ENCODE measurements around the gene HIBCH.
"Not testable (repeated sequence)": the region's sequence is repeated elsewhere in the genome, so short reads cannot be mapped to it uniquely, and the experiment has no call there.

HIBCH gene

GRCh38 chr2:190334479-190335224, 15.0 kb upstream of the HIBCH start:
- no peaks in the 10 kb centered on the region for H3K4me1 Mint-ChIP-seq
- peaks cover 7 to 10% of the 10 kb centered on the region in 2 donors for H3K27me3 Mint-ChIP-seq
- H3K27ac Mint-ChIP-seq, result no peak overlapping the region
- ATAC-seq (replicated peaks) (no peak), DNase-seq (no peak)
- no peaks in the 10 kb centered on the region for H3K36me3 Mint-ChIP-seq
- H3K4me3 Mint-ChIP-seq, result no peak overlapping the region
- peaks cover 0 to 2% of the 10 kb centered on the region in 2 donors for H3K9me3 Mint-ChIP-seq

- no peak for DNase-seq
- Mint-ChIP-seq H3K27ac (no peak overlapping the region), H3K4me1 (no peaks in the 10 kb centered on the region), H3K36me3 (no peaks in the 10 kb centered on the region), H3K9me3 (peaks cover 0 to 2% of the 10 kb centered on the region in 2 donors), H3K27me3 (peaks cover 12 to 16% of the 10 kb centered on the region in 2 donors), H3K4me3 (no peak overlapping the region)
- ATAC-seq (replicated peaks), result no peak
Observed at GRCh38 chr2:190333928-190334327, 14.3 kb upstream of the HIBCH start.

GRCh38 chr2:190333395-190333794, 13.8 kb upstream of the HIBCH start:
- DNase-seq (no peak), ATAC-seq (replicated peaks) (no peak)
- Mint-ChIP-seq H3K27ac (no peak overlapping the region), H3K36me3 (no peaks in the 10 kb centered on the region), H3K9me3 (peaks cover 0 to 2% of the 10 kb centered on the region in 2 donors), H3K4me3 (no peak overlapping the region), H3K4me1 (no peaks in the 10 kb centered on the region), H3K27me3 (peaks cover 12 to 16% of the 10 kb centered on the region in 2 donors)

GRCh38 chr2:190328573-190329147, 9.0 kb upstream of the HIBCH start:
- H3K27ac Mint-ChIP-seq, result no peak overlapping the region
- DNase-seq (no peak), ATAC-seq (replicated peaks) (no peak)
- H3K4me1 Mint-ChIP-seq, result peaks cover 0 to 4% of the 10 kb centered on the region in 2 donors
- no peaks in the 10 kb centered on the region for H3K36me3 Mint-ChIP-seq
- no peak overlapping the region for H3K4me3 Mint-ChIP-seq
- no peaks in the 10 kb centered on the region for H3K9me3 Mint-ChIP-seq
- H3K27me3 Mint-ChIP-seq, result peaks cover 25 to 40% of the 10 kb centered on the region in 2 donors

GRCh38 chr2:190327867-190328572, 8.4 kb upstream of the HIBCH start:
- H3K36me3 Mint-ChIP-seq, result no peaks in the 10 kb centered on the region
- peaks cover 25 to 40% of the 10 kb centered on the region in 2 donors for H3K27me3 Mint-ChIP-seq
- H3K9me3 Mint-ChIP-seq, result no peaks in the 10 kb centered on the region
- ATAC-seq (replicated peaks) (peak in 1 of 2 donors; percentile 25), DNase-seq (no peak)
- H3K27ac Mint-ChIP-seq, result no peak overlapping the region
- H3K4me3 Mint-ChIP-seq, result no peak overlapping the region
- peaks cover 0 to 4% of the 10 kb centered on the region in 2 donors for H3K4me1 Mint-ChIP-seq

GRCh38 chr2:190325588-190325987, 6.0 kb upstream of the HIBCH start:
- ATAC-seq (replicated peaks) (no peak), DNase-seq (no peak)
- Mint-ChIP-seq H3K4me3 (no peak overlapping the region), H3K36me3 (no peaks in the 10 kb centered on the region), H3K27me3 (peaks cover 21 to 39% of the 10 kb centered on the region in 2 donors), H3K9me3 (no peaks in the 10 kb centered on the region), H3K4me1 (peaks cover 0 to 6% of the 10 kb centered on the region in 2 donors), H3K27ac (no peak overlapping the region)

GRCh38 chr2:190323406-190323805, 3.8 kb upstream of the HIBCH start:
- Mint-ChIP-seq H3K36me3 (no peaks in the 10 kb centered on the region), H3K27ac (no peak overlapping the region)

GRCh38 chr2:190320696-190321095, 1.1 kb upstream of the HIBCH start:
- Mint-ChIP-seq H3K27me3 (peaks cover 6 to 7% of the 10 kb centered on the region in 2 donors), H3K36me3 (peaks cover 0 to 4% of the 10 kb centered on the region in 2 donors), H3K4me3 (peak overlapping the region; percentile 78 to 94), H3K4me1 (peaks cover 19 to 36% of the 10 kb centered on the region in 2 donors), H3K9me3 (no peaks in the 10 kb centered on the region), H3K27ac (peak overlapping the region; percentile 73)
- no peak for ATAC-seq (replicated peaks)
- no peak for DNase-seq

More at GRCh38 chr2:190323406-190323805, 3.8 kb upstream of the HIBCH start:
- H3K4me3 Mint-ChIP-seq, result no peak overlapping the region
- peaks cover 5 to 18% of the 10 kb centered on the region in 2 donors for H3K4me1 Mint-ChIP-seq
- DNase-seq (no peak), ATAC-seq (replicated peaks) (no peak)
- no peaks in the 10 kb centered on the region for H3K9me3 Mint-ChIP-seq
- H3K27me3 Mint-ChIP-seq, result peaks cover 13 to 24% of the 10 kb centered on the region in 2 donors

GRCh38 chr2:190318931-190319554, 583 bp downstream of the HIBCH start:
- no peak for DNase-seq
- Mint-ChIP-seq H3K27me3 (no peaks in the 10 kb centered on the region), H3K4me3 (peak overlapping the region; percentile 91 to 94), H3K27ac (peak overlapping the region; percentile 90), H3K9me3 (no peaks in the 10 kb centered on the region), H3K36me3 (peaks cover 0 to 13% of the 10 kb centered on the region in 2 donors), H3K4me1 (peaks cover 27 to 44% of the 10 kb centered on the region in 2 donors)
- peak; percentile 50 to 58 for ATAC-seq (replicated peaks)

- Mint-ChIP-seq H3K9me3 (no peaks in the 10 kb centered on the region), H3K4me1 (peaks cover 27 to 44% of the 10 kb centered on the region in 2 donors), H3K27ac (peak overlapping the region; percentile 90), H3K27me3 (no peaks in the 10 kb centered on the region), H3K4me3 (peak overlapping the region; percentile 91 to 94), H3K36me3 (peaks cover 0 to 13% of the 10 kb centered on the region in 2 donors)
- DNase-seq, result no peak
- no peak for ATAC-seq (replicated peaks)
Observed at GRCh38 chr2:190318514-190318913, 1.1 kb downstream of the HIBCH start.

GRCh38 chr2:190315273-190315672, 4.4 kb downstream of the HIBCH start:
- no peaks in the 10 kb centered on the region for H3K9me3 Mint-ChIP-seq
- peaks cover 2 to 25% of the 10 kb centered on the region in 2 donors for H3K36me3 Mint-ChIP-seq
- H3K27me3 Mint-ChIP-seq, result no peaks in the 10 kb centered on the region
- no peak overlapping the region for H3K27ac Mint-ChIP-seq
- no peak overlapping the region for H3K4me3 Mint-ChIP-seq
- no peak for ATAC-seq (replicated peaks)
- H3K4me1 Mint-ChIP-seq, result peaks cover 24 to 39% of the 10 kb centered on the region in 2 donors
- DNase-seq, result no peak

GRCh38 chr2:190313880-190314279, 5.7 kb downstream of the HIBCH start:
- H3K4me1 Mint-ChIP-seq, result peaks cover 23 to 35% of the 10 kb centered on the region in 2 donors
- no peak overlapping the region for H3K27ac Mint-ChIP-seq
- no peaks in the 10 kb centered on the region for H3K27me3 Mint-ChIP-seq
- H3K36me3 Mint-ChIP-seq, result peaks cover 7 to 32% of the 10 kb centered on the region in 2 donors
- DNase-seq (no peak), ATAC-seq (replicated peaks) (no peak)
- H3K4me3 Mint-ChIP-seq, result no peak overlapping the region
- no peaks in the 10 kb centered on the region for H3K9me3 Mint-ChIP-seq

GRCh38 chr2:190312635-190313025, 7.0 kb downstream of the HIBCH start:
- not testable (repeated sequence) for H3K27me3 Mint-ChIP-seq; H3K4me3 Mint-ChIP-seq; H3K9me3 Mint-ChIP-seq; ATAC-seq (replicated peaks); H3K27ac Mint-ChIP-seq; DNase-seq
- Mint-ChIP-seq H3K4me1 (peaks cover 21 to 24% of the 10 kb centered on the region in 2 donors), H3K36me3 (peaks cover 9 to 36% of the 10 kb centered on the region in 2 donors)

Measured in stimulated activated naive B cell treated with anti-CD40 and anti-IgM and Interleukin-4, amounts not matched to agents 10 μg/mL and 1 μg/mL and 100 μg/mL, for 72 hours (primary cell).